GM23338 (cell line): Measurements from ENCODE around the gene ZNF605. TPM values are rescaled to one million over a fixed set of nuclear protein-coding genes. Genes with fewer than 3 reads are reported as not detected.

ENCODE experiments used
- polyA plus RNA-seq: library from polyadenylated mRNA; unstranded; fragments of >200 nt; fragmentation: Nextera tagmentation; extraction: Ambion mirVana; gene quantifications from 2 replicates; pipeline ENCODE4 v1.2.1, GENCODE V29; 2016
- small RNA-seq: library from RNA; depleted of rRNA; stranded (forward); fragments of <200 nt; gene quantifications from one replicate; pipeline ENCODE3, GENCODE V24; 2014; ENCODE audit warnings: low replicate concordance
- total RNA-seq: library from RNA; depleted of rRNA; stranded (reverse); fragments of >200 nt; shearing (Covaris generic); gene quantifications from 2 replicates; pipeline ENCODE4 v1.2.3, GENCODE V29; 2014; rRNA removed

ZNF605 gene
- total and polyA plus RNA-seq, 2 experiments from 2014 or later: 13.5 to 17.1 TPM

Small RNAs within 50 kb of the gene (small RNA-seq; reads per million reads assigned to genes)
- gene RNU4ATAC12P: not detected

Other genes starting within 250 kb of the ZNF605 start
- gene PGAM5, start 245.5 kb downstream of the ZNF605 start, total RNA-seq: 99.7 and 108 TPM in 2 replicates
- gene PGAM5, start 245.5 kb downstream of the ZNF605 start, polyA plus RNA-seq: 31.1 and 33.0 TPM in 2 replicates
- 63.7 and 68.4 TPM in 2 replicates for gene ANKLE2, start 194.5 kb downstream of the ZNF605 start, total RNA-seq
- gene ANKLE2, start 194.5 kb downstream of the ZNF605 start, polyA plus RNA-seq: 25.1 and 27.2 TPM in 2 replicates
- 36.4 and 57.8 TPM in 2 replicates for gene GOLGA3, start 127.4 kb downstream of the ZNF605 start, total RNA-seq
- 10.3 and 12.7 TPM in 2 replicates for gene GOLGA3, start 127.4 kb downstream of the ZNF605 start, polyA plus RNA-seq
- gene CHFR, start 68.7 kb downstream of the ZNF605 start, total RNA-seq: 42.7 and 47.7 TPM in 2 replicates
- gene CHFR, start 68.7 kb downstream of the ZNF605 start, polyA plus RNA-seq: 20.6 and 23.0 TPM in 2 replicates
- 12.4 and 18.9 TPM in 2 replicates for gene ZNF26, start 30.1 kb upstream of the ZNF605 start, total RNA-seq
- 2.5 and 4.8 TPM in 2 replicates for gene ZNF26, start 30.1 kb upstream of the ZNF605 start, polyA plus RNA-seq
- gene ZNF84, start 81.2 kb upstream of the ZNF605 start, total RNA-seq: 36.3 and 46.6 TPM in 2 replicates
- gene ZNF84, start 81.2 kb upstream of the ZNF605 start, polyA plus RNA-seq: 15.0 and 21.1 TPM in 2 replicates
- gene ZNF140, start 124.6 kb upstream of the ZNF605 start, total RNA-seq: 11.0 and 15.4 TPM in 2 replicates
- 13.4 and 16.2 TPM in 2 replicates for gene ZNF140, start 124.6 kb upstream of the ZNF605 start, polyA plus RNA-seq
- 5.4 and 5.5 TPM in 2 replicates for gene ZNF891, start 174.0 kb upstream of the ZNF605 start, total RNA-seq
- 1.6 and 1.8 TPM in 2 replicates for gene ZNF891, start 174.0 kb upstream of the ZNF605 start, polyA plus RNA-seq
- gene ZNF10, start 174.3 kb upstream of the ZNF605 start, total RNA-seq: 10.3 and 18.5 TPM in 2 replicates
- 7.3 and 8.2 TPM in 2 replicates for gene ZNF10, start 174.3 kb upstream of the ZNF605 start, polyA plus RNA-seq
- 17.5 and 25.2 TPM in 2 replicates for gene ZNF268, start 225.2 kb upstream of the ZNF605 start, total RNA-seq
- gene ZNF268, start 225.2 kb upstream of the ZNF605 start, polyA plus RNA-seq: 11.2 and 15.1 TPM in 2 replicates